SK-N-SH (cell line): ENCODE data around the gene STK39. TPM values are rescaled to one million over a fixed set of nuclear protein-coding genes. Genes with fewer than 3 reads are reported as not detected.

ENCODE experiments used
- CTCF ChIA-PET: fragments of 300-600, 350-600 bp; formaldehyde crosslinking; extraction: SDS; loops from one replicate; lab custom pipeline; 2021; lab: Yijun Ruan, JAX
- POLR2A ChIA-PET: fragments of 350-600 bp; sonication (Branson Sonifier 250); formaldehyde crosslinking; extraction: SDS; loops from one replicate; lab custom pipeline; 2020; ENCODE audit warnings: antibody characterized with exemption, inconsistent platforms; lab: Yijun Ruan, JAX
- DNase-seq: peaks from one replicate; pipeline ENCODE4 v3.0.0; 2012
- H2AFZ ChIP-seq: fragments of 200-600 bp; sonication (generic); 2 replicates; pipeline ENCODE4 v1.8.1; 2016; ENCODE audit warnings: antibody characterized with exemption, mild to moderate bottlenecking, low read depth
- H3F3A ChIP-seq: fragments of 200-600 bp; sonication (generic); replicated peaks from 2 replicates; pipeline ENCODE3; 2016; ENCODE audit warnings: antibody characterized with exemption, mild to moderate bottlenecking; ENCODE audit not compliant: insufficient read depth
- H3K27ac ChIP-seq, 2 experiments: fragments of 200-500 bp in 1 of 2; fragments of 200-600 bp in 1 of 2; sonication (Bioruptor generic) in 1 of 2; sonication (generic), shearing (Covaris generic) in 1 of 2; 2 replicates each; pipeline versions ENCODE4 v1.5.1 to v1.6.1; 2014 to 2016; ENCODE audit warnings: low read depth in 2 of 2, inconsistent platforms in 1 of 2, low read length in 1 of 2, mild to moderate bottlenecking in 1 of 2, mixed read lengths in 1 of 2
- H3K27me3 ChIP-seq: fragments of 200-600 bp; sonication (generic), shearing (Covaris generic); 2 replicates; pipeline ENCODE4 v1.6.1; 2016; ENCODE audit warnings: mixed run types; ENCODE audit not compliant: insufficient read depth
- H3K36me3 ChIP-seq, 2 experiments: fragments of 200-500 bp in 1 of 2; fragments of 200-600 bp in 1 of 2; sonication (Bioruptor generic) in 1 of 2; sonication (generic) in 1 of 2; replicated peaks in 1 of 2; 2 replicates each; pipeline versions ENCODE3 to v1.5.1; 2014 to 2016; ENCODE audit warnings: low read length in 1 of 2, mild to moderate bottlenecking in 1 of 2; ENCODE audit not compliant: insufficient read depth in 2 of 2, control insufficient read depth in 1 of 2
- H3K4me1 ChIP-seq, 2 experiments: fragments of 200-500 bp in 1 of 2; fragments of 200-600 bp in 1 of 2; sonication (Bioruptor generic) in 1 of 2; sonication (generic), shearing (Covaris generic) in 1 of 2; 2 replicates each; pipeline versions ENCODE4 v1.5.1 to v1.6.1; 2014 to 2016; ENCODE audit warnings: low read depth in 1 of 2, low read length in 1 of 2, mixed run types in 1 of 2; ENCODE audit not compliant: insufficient read depth in 2 of 2, control insufficient read depth in 1 of 2
- H3K4me2 ChIP-seq: fragments of 200-600 bp; sonication (generic), shearing (Covaris generic); 2 replicates; pipeline ENCODE4 v1.6.1; 2017; ENCODE audit warnings: mixed run types
- H3K4me3 ChIP-seq, 2 experiments: fragments of 200-500 bp in 1 of 2; fragments of 200-600 bp in 1 of 2; sonication (Bioruptor generic) in 1 of 2; sonication (generic), shearing (Covaris generic) in 1 of 2; 2 replicates each; pipeline versions ENCODE4 v1.5.1 to v1.8.1; 2014 to 2016; ENCODE audit warnings: low read depth in 2 of 2, inconsistent platforms in 1 of 2, low read length in 1 of 2, mild to moderate bottlenecking in 1 of 2, mixed read lengths in 1 of 2, moderate library complexity in 1 of 2
- H3K79me2 ChIP-seq: fragments of 200-600 bp; sonication (generic); 2 replicates; pipeline ENCODE4 v1.8.1; 2017; ENCODE audit warnings: mild to moderate bottlenecking; ENCODE audit not compliant: insufficient read depth
- H3K9ac ChIP-seq: fragments of 200-600 bp; sonication (generic); 2 replicates; pipeline ENCODE4 v1.6.1; 2017; ENCODE audit warnings: mixed run types
- H3K9me2 ChIP-seq: fragments of 200-600 bp; sonication (generic); 2 replicates; pipeline ENCODE4 v1.6.1; 2017; ENCODE audit warnings: mixed run types
- H3K9me3 ChIP-seq: fragments of 200-600 bp; sonication (generic); 2 replicates; pipeline ENCODE4 v1.6.1; 2017; ENCODE audit warnings: mixed run types, mild to moderate bottlenecking, moderate library complexity
- H4K20me1 ChIP-seq: fragments of 200-600 bp; sonication (generic); 2 replicates; pipeline ENCODE4 v1.6.1; 2017; ENCODE audit warnings: mild to moderate bottlenecking, mixed run types; ENCODE audit not compliant: insufficient read depth
- FOSL2 ChIP-seq: IDR thresholded peaks from 2 replicates; pipeline ENCODE4 v1.4.0; 2012; ENCODE audit warnings: low read depth, mild to moderate bottlenecking, moderate library complexity, borderline replicate concordance
- FOXJ3 ChIP-seq: sonication (generic); formaldehyde crosslinking; IDR thresholded peaks from 2 replicates; pipeline ENCODE4 v1.5.1; 2020; ENCODE audit warnings: mild to moderate bottlenecking, missing genetic modification reagents
- IRF3 ChIP-seq: fragments of 150-350 bp; IDR thresholded peaks from 2 replicates; pipeline ENCODE4 v1.6.1; 2016; ENCODE audit warnings: mild to moderate bottlenecking, low read depth, low read length
- JUND ChIP-seq: IDR thresholded peaks from 2 replicates; pipeline ENCODE4 v1.4.0; 2012
- MEF2A ChIP-seq: IDR thresholded peaks from 2 replicates; pipeline ENCODE4 v1.4.0; 2012; ENCODE audit warnings: low read depth, borderline replicate concordance
- NFIC ChIP-seq: IDR thresholded peaks from 2 replicates; pipeline ENCODE4 v1.4.0; 2012; ENCODE audit warnings: borderline replicate concordance
- PBX3 ChIP-seq: IDR thresholded peaks from 2 replicates; pipeline ENCODE4; 2012
- RAD21 ChIP-seq: IDR thresholded peaks from 2 replicates; pipeline ENCODE4 v1.6.1; 2012; ENCODE audit warnings: mild to moderate bottlenecking, low read length
- RFX5 ChIP-seq: IDR thresholded peaks from 2 replicates; pipeline ENCODE4 v1.6.1; 2012; ENCODE audit warnings: mild to moderate bottlenecking, improper control_type of control experiment, low read length
- RXRA ChIP-seq: IDR thresholded peaks from 2 replicates; pipeline ENCODE4 v1.4.0; 2012; ENCODE audit warnings: low read depth, mild to moderate bottlenecking, borderline replicate concordance
- SIN3A ChIP-seq: IDR thresholded peaks from 2 replicates; pipeline ENCODE4 v1.6.1; 2012; ENCODE audit warnings: low read depth, mild to moderate bottlenecking, low read length, moderate library complexity, borderline replicate concordance
- TAF1 ChIP-seq: IDR thresholded peaks from 2 replicates; pipeline ENCODE4 v1.6.1; 2012; ENCODE audit warnings: low read depth, mild to moderate bottlenecking, low read length, moderate library complexity, borderline replicate concordance
- USF1 ChIP-seq: IDR thresholded peaks from 2 replicates; pipeline ENCODE4 v1.4.0; 2012; ENCODE audit warnings: low read depth, borderline replicate concordance
- ZBTB33 ChIP-seq: IDR thresholded peaks from 2 replicates; pipeline ENCODE4 v1.4.0; 2012; ENCODE audit warnings: low read depth, borderline replicate concordance
- WGBS: methylation state at CpG from one replicate; pipeline ENCODE4 v1.1.6; 2017; ENCODE audit warnings: low lambda C conversion rate; 5-methylcytosine and 5-hydroxymethylcytosine counted together
- polyA plus RNA-seq, 3 experiments: library from polyadenylated mRNA; depleted of rRNA; stranded (reverse); fragments of >200 nt; gene quantifications; 2 replicates each; pipeline ENCODE4 v1.2.3, GENCODE V29; 2012

STK39 gene
- polyA plus RNA-seq, 1 of the 3 experiments (the other 2 are of a cell fraction): 9.6 TPM

GRCh38 chr2:168120730-168121129 lies 126.7 kb downstream of the STK39 start:
- POLR2A ChIA-PET: no interaction called here
- CTCF ChIA-PET: interaction anchor here (1.1 to 7.1 kb wide), 16 partner anchors 8 to 1583 kb away, joined by 3 to 85 read pairs (median 12); partner anchors contain the start of gene B3GALT1
- DNase-seq: no peak
- Histone ChIP-seq H3K4me3 (no peak overlapping the region), H3K9me2 (no peaks in the 10 kb centered on the region), H3K9ac (no peak overlapping the region), H3K4me2 (no peak overlapping the region), H3K4me1 (peaks cover 0 to 8% of the 10 kb centered on the region in 2 experiments; a peak in 2 of 4 replicates), H3K79me2 (peaks cover 3% of the 10 kb centered on the region; the same call in 1 of the 2 replicates), H2AFZ (no peak overlapping the region), H3K36me3 (peaks cover 7 to 30% of the 10 kb centered on the region in 2 experiments), H3K9me3 (no peaks in the 10 kb centered on the region), H4K20me1 (no peaks in the 10 kb centered on the region), H3F3A (peaks cover 7% of the 10 kb centered on the region), H3K27me3 (no peaks in the 10 kb centered on the region), H3K27ac (no peak overlapping the region)
- TF ChIP-seq RAD21 (0 out of 2 replicates have a peak, but pooled peaks have one; percentile 21), FOSL2 (no peak)
- 97% methylated on average over 3 of the region's 3 CpGs for WGBS

GRCh38 chr2:168120310-168120709 lies 127.1 kb downstream of the STK39 start:
- DNase-seq: no peak
- CTCF ChIA-PET: interaction anchor here (0.7 to 7.1 kb wide), 32 partner anchors 8 to 1745 kb away, joined by 3 to 85 read pairs (median 8); partner anchors contain the start of genes B3GALT1 and SCN9A
- H3K4me2 ChIP-seq: no peak overlapping the region
- POLR2A ChIA-PET: no interaction called here
- H4K20me1 ChIP-seq: no peaks in the 10 kb centered on the region
- H3K27ac ChIP-seq: no peak overlapping the region
- no peaks in the 10 kb centered on the region for H3K9me3 ChIP-seq
- no peak overlapping the region for H3K9ac ChIP-seq
- 98% methylated on average over 4 of the region's 4 CpGs for WGBS
- H3F3A ChIP-seq: peaks cover 7% of the 10 kb centered on the region
- no peak overlapping the region for H2AFZ ChIP-seq
- TF ChIP-seq USF1 (no peak), PBX3 (no peak), RXRA (no peak), MEF2A (no peak), NFIC (no peak), JUND (no peak), IRF3 (no peak), ZBTB33 (no peak), TAF1 (no peak), SIN3A (no peak), RAD21 (no peak), RFX5 (no peak), FOXJ3 (no peak)
- H3K4me1 ChIP-seq: peaks cover 0 to 8% of the 10 kb centered on the region in 2 experiments; a peak in 2 of 4 replicates
- no peaks in the 10 kb centered on the region for H3K27me3 ChIP-seq
- H3K79me2 ChIP-seq: peaks cover 3% of the 10 kb centered on the region; the same call in 1 of the 2 replicates
- peaks cover 7 to 33% of the 10 kb centered on the region in 2 experiments for H3K36me3 ChIP-seq
- H3K9me2 ChIP-seq: no peaks in the 10 kb centered on the region
- no peak overlapping the region for H3K4me3 ChIP-seq
